Mesenteric fat pad (tissue), 1 donor: ENCODE results near the gene IQCK. TPM values are rescaled to one million over a fixed set of nuclear protein-coding genes. Genes with fewer than 3 reads are reported as not detected.

Source experiments
- DNase-seq: peaks from one replicate; pipeline ENCODE4 v3.0.0-alpha.2; 2020; ENCODE audit warnings: low spot score
- total RNA-seq: library from RNA; stranded (reverse); fragmentation: NEBNext Ultra II Directional; extraction: Animal tissue kit (Norgen Biotek cat#: 25700); gene quantifications from one replicate; pipeline ENCODE4 v1.2.1, GENCODE V29; 2021
- donor health status: DM: yes; HTN: yes; CAD: no.

Gene IQCK
- total RNA-seq, 1 donor from 2014 or later, result 9.7 TPM

DNA sequence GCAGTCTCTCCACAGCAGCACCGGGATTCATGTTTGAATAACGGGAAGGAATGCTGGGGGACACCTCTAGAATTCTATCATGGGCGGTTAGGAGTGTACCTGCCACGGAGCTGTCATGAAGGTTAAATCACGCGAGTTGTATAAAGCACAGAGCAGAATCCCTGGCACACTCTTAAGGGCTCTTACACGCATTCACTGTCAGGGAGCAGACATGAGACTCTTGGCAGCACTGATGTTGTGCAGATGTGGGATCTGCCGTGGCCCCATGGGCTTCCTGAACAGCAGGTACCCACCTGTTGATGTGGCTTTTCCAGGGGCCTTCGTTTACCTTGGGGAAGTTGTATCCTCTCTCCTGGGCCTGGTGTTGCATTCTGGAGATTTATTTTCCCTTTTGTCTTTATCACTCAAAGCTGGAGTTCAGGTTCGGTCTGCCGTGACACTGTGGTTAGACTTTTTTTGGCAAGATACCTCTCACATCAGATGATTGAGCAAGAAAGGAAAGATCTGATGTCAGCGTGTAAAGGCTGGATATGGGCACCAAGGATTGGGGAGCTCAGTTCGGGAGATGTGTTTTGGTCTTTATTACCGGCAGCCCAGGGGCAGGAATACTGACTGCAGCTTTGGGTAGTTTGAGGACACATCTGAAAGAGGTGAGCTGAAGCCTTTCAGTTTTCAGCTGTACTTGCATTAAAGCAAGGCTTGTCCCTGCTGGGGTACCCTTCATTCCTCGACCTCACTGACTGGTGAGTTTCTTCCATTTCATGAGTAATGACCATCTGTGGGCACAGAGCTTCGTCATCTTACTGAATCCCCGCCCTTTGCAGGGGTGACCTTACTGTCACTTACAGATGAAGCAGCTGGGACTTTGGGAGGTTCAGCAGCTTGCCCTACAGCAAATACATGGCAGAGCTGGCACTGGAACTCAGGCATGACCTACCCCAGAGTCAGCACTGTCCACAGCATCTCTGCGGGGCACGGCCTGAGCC, 19.3 kb upstream of the IQCK start:
- DNase-seq, result no peak

GRCh38 chr16:19699472-19699871, 18.6 kb upstream of the IQCK start:
- no peak for DNase-seq

- no peak for DNase-seq
These were observed 17.7 kb upstream of the IQCK start for GRCh38 chr16:19700319-19700781.

DNA sequence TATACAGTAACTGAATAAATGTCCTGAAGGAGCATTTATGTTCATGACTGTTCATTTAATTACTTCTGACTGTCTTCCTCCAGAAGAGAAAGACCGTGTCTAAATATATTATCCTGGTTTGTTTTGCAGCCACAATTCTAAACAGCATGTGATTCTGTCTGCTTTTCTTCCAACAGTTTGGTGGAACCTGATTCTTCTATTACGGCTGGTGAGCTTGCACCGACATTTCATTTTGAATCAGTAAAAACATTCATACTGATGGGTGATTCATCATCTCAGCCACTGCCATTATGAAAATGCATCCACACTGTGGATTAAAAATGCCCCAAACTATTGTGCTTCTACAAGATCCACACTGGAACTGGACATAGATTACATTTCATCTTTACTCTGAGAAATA, 17.0 kb upstream of the IQCK start:
- no peak for DNase-seq

- no peak for DNase-seq
These were observed 14.7 kb upstream of the IQCK start for GRCh38 chr16:19703172-19703889.

DNA sequence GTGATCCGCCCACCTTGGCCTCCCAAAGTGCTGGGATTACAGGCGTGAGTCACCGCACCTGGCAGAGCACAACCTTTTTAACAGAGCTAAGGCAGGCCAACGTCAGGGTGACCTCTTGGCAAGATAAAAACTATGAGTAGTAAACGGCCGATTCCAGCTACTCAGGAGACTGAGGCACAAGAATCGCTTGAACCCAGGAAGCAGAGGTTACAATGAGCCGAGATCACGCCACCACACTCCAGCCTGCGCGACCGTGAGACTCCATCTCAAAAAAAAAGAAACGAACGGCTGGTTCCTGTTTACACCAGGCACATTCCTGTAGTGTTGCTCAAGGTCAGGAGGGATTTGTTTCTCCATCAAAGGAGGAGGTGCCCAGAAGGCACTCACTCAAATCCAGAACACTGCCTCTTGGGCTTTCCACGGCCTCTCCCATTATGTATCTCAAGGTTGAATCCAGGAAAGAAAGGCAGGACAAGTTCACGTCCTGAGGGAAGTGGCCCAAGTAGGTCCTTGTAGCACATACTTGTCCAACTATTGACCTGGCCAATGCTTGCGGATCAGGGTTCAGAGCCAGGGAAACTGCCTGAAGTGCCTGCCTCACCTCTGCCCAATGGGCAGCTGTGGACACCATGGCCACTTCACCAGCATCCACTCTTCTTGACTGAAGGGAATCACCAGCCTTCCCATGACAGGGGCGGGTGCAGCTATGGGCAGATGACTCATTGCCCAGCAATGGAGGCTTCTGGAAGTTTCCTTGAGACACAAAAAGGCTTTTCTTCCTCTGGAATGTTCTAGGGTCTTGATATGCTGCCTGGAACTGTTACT, 13.5 kb upstream of the IQCK start:
- no peak for DNase-seq

DNA sequence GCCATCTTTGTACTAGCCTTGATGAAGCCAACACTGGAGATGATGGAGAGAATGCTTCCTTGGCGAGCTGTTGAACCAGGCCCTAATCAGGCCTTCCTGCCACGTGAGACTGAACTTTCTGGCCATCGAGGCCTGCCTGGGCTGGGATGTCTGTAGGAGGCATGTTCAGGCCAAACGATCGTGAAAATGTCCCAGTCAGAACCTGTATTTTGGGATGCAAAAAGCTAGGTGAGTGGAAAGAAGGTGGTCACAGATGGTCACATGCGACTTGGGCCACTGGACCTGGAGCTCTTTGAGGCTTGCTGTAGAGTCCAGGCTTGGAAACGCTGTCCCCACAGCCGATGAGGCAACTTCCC, 12.9 kb upstream of the IQCK start:
- DNase-seq, result no peak

GRCh38 chr16:19705843-19706242, 12.2 kb upstream of the IQCK start:
- no peak for DNase-seq

GRCh38 chr16:19706846-19707245, 11.2 kb upstream of the IQCK start:
- DNase-seq, result no peak

GRCh38 chr16:19707569-19708295, 10.3 kb upstream of the IQCK start:
- DNase-seq, result no peak

GRCh38 chr16:19708296-19709205, 9.5 kb upstream of the IQCK start:
- DNase-seq, result no peak

GRCh38 chr16:19709381-19710136, 8.5 kb upstream of the IQCK start:
- DNase-seq, result no peak

GRCh38 chr16:19710191-19710908, 7.7 kb upstream of the IQCK start:
- DNase-seq, result no peak

DNA sequence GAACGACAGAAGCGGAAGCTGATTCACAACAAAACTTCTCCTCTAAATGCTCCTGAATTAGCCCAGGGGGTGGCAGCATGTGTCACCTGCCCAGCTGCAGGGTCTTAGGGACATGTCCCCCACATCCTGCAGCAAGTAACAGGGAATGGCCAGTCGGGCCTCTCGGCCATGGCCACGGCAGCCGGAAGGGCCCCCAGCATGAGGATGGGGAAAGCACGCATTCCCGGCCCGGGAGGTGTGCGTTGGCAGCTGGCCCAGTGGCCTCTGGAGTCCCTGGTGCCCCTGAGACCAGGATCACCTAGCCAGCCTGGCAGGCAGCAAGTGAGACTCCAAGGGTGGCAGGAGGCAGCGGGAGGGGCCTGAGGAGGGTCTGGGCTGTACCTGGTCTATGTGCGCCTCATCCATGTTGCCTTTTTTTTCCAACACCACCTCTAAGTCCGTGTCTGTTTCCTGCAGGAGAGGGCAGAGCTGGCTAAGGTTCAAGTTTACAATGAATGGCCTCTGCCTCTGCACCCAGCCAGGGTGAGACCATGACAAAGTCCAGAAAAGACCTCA, 7.0 kb upstream of the IQCK start:
- no peak for DNase-seq

GRCh38 chr16:19711643-19712042, 6.4 kb upstream of the IQCK start:
- DNase-seq, result no peak

DNA sequence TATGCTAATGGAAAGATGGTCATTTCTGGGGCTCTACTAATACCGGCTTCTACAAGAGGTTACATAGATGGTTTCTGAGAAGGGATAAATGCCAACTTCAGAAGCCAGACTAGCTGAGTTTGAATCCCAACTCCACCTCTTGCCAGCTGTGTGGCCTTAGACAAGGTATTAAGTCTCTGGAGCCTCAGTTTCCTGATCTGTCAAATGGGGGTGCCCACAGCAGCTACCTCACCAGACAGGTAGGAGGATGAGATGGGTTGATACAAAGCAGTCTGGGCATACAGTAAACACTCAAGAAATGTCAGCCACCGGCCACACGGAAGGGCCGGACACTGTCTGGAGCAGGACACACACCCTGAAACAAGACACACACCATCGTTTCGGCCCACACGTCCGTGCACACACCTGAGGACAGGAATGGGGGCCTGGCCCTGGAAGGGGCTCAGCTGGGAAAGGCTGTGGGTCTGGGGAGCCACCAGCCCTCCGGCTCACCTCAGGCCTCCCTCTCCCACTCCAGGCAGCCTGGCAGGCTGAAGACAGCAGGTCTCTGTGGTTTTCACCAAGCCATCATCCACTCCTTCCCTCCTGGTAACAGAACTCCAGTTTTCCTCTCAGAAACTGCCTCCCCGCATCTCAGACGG, 5.5 kb upstream of the IQCK start:
- no peak for DNase-seq

DNA sequence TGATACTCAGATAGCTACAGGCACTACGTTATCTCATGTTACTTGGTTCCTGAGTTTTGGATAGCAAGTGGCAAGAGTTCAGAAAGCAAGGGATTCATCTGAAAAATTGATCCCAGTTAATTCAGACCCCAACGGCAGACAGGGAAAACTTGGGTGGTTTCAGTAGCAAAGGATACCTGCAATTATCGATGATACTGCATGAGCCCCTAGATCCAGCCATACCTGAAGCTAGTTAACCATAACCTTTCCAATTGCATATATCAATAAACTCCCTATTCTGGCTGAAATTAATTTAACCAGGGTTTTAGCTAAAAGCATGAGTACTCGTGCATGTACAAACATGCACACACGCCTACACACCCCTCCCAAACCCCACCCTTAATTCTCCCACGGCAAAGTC, 4.4 kb upstream of the IQCK start:
- no peak for DNase-seq

DNA sequence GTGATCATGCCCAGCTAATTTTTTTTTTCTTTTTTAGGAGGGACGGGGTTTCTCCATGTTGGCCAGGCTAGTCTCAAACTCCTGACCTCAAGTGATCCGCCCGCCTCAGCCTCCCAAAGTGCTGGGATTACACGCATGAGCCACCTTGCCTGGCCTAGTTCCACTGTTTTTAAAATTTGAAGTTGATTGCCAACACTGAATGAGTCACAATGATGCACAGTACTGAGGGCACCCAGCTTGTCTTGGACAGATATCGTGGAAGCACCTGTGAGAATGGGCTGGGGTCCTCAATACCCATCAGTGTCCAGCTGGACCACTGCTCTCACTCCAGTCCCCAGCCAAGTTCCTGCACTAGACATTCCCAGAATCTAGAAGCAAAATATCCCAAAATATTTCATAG, 2.5 kb upstream of the IQCK start:
- no peak for DNase-seq
